A673 (cell line): ENCODE results near the gene HRK. TPM values are rescaled to one million over a fixed set of nuclear protein-coding genes. Genes with fewer than 3 reads are reported as not detected.

ENCODE experiments used
- BruUV-seq: library from RNA; stranded (reverse); fragments of 400-500 nt; replicated peaks from 2 replicates; lab custom pipeline; 2021; lab: Mats Ljungman, UMichigan
- CTCF ChIA-PET: fragments of 300-600 bp; sonication (Branson Sonifier 250); formaldehyde crosslinking; loops from one replicate; lab custom pipeline; 2022; ENCODE audit warnings: antibody characterized with exemption; lab: Charles Lee
- POLR2A ChIA-PET: fragments of 300-600 bp; sonication (Branson Sonifier 250); formaldehyde crosslinking; loops from one replicate; lab custom pipeline; 2022; ENCODE audit warnings: antibody characterized with exemption; ENCODE audit not compliant: low non-redundant PET; lab: Charles Lee
- DNase-seq: peaks from one replicate; pipeline ENCODE4 v3.0.0-alpha.2; 2015; ENCODE audit warnings: low spot score
- H3K27ac ChIP-seq: fragments of 200-600 bp; sonication (generic); 2 replicates; pipeline ENCODE4 v1.5.1; 2016; ENCODE audit warnings: mixed run types, low read depth, mild to moderate bottlenecking, mixed read lengths, antibody characterized with exemption, low read length; ENCODE audit not compliant: poor library complexity, severe bottlenecking
- H3K27me3 ChIP-seq: fragments of 200-600 bp; sonication (generic); replicated peaks from 2 replicates; pipeline ENCODE4 v1.6.1; 2017; ENCODE audit warnings: mixed run types, low read depth, mild to moderate bottlenecking, mixed read lengths, antibody characterized with exemption, low read length; ENCODE audit not compliant: insufficient read depth, poor library complexity
- H3K36me3 ChIP-seq: fragments of 200-600 bp; sonication (generic); 2 replicates; pipeline ENCODE4 v1.6.1; 2016; ENCODE audit warnings: mixed run types, mild to moderate bottlenecking, mixed read lengths, antibody characterized with exemption, low read length; ENCODE audit not compliant: insufficient read depth, poor library complexity, severe bottlenecking
- H3K4me1 ChIP-seq: fragments of 200-600 bp; sonication (generic); 2 replicates; pipeline ENCODE4 v1.6.1; 2017; ENCODE audit warnings: mixed run types, mild to moderate bottlenecking, mixed read lengths, antibody characterized with exemption, low read length; ENCODE audit not compliant: insufficient read depth, poor library complexity, severe bottlenecking
- H3K4me3 ChIP-seq: fragments of 200-600 bp; sonication (generic); 2 replicates; pipeline ENCODE4 v1.5.1; 2016; ENCODE audit warnings: low read depth, mixed run types, mild to moderate bottlenecking, mixed read lengths, low read length; ENCODE audit not compliant: poor library complexity, severe bottlenecking
- H3K9me3 ChIP-seq: fragments of 200-600 bp; sonication (generic); 2 replicates; pipeline ENCODE4 v1.6.1; 2016; ENCODE audit warnings: mixed run types, low read depth, mild to moderate bottlenecking, mixed read lengths, antibody characterized with exemption, low read length; ENCODE audit not compliant: poor library complexity, severe bottlenecking
- CTCF ChIP-seq: fragments of 300-800, 200-600 bp; sonication (generic); conservative IDR thresholded peaks from 2 replicates; pipeline ENCODE4 v1.5.1; 2017; ENCODE audit warnings: low read depth, mild to moderate bottlenecking, antibody characterized with exemption, low read length, moderate library complexity, mixed read lengths
- EZH2 ChIP-seq: fragments of 200-600 bp; sonication (generic); IDR thresholded peaks from 2 replicates; pipeline ENCODE4 v1.6.1; 2017; ENCODE audit warnings: borderline replicate concordance, low read depth, mild to moderate bottlenecking, mixed read lengths, antibody characterized with exemption, low read length; ENCODE audit not compliant: poor library complexity, severe bottlenecking
- intact Hi-C: fragments of 100-400 bp; cut with micrococcal nuclease; formaldehyde crosslinking; loops from one replicate; pipeline ENCODE4 v1.10.0; 2022; ENCODE audit not compliant: unreplicated experiment
- total RNA-seq: library from RNA; stranded (reverse); gene quantifications from 2 replicates; pipeline ENCODE4 v1.2.3, GENCODE V29; 2021

Gene HRK
- total RNA-seq, 1 experiment from 2014 or later = 0.37 TPM

GRCh38 chr12:116887244-116887643 is 6.0 kb upstream of the HRK start:
- no peak for DNase-seq
- ChIA-PET CTCF (no interaction called here), POLR2A (no interaction called here)
- intact Hi-C loops = no loop called here
- H3K4me1 ChIP-seq = no peaks in the 10 kb centered on the region
- TF ChIP-seq CTCF (no peak), EZH2 (no peak)
- BruUV-seq = no TSS peak
- H3K9me3 ChIP-seq = no peaks in the 10 kb centered on the region
- H3K27me3 ChIP-seq = peaks cover 20% of the 10 kb centered on the region
- H3K27ac ChIP-seq = no peak overlapping the region
- no peaks in the 10 kb centered on the region for H3K36me3 ChIP-seq
- H3K4me3 ChIP-seq = no peak overlapping the region

DNA sequence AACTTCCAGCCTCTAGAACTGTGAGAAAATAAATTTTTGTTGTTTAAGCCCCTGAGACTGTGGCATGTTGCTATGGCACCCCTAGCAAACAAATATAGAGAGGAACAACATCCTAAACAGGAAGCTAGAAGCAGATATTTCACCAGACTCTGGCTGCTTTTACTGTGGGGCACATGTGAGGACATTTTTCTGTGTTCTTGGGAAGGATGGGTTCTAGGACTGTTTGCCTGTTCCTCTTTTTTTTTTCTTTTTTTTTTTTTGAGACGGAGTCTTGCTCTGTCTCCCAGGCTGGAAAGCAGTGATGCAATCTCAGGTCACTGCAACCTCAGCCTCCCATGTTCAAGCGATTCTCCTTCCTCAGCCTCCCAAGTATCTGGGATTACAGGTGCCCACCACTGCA is 4.2 kb upstream of the HRK start:
- H3K4me1 ChIP-seq = peaks cover 8% of the 10 kb centered on the region
- no peak for DNase-seq
- POLR2A ChIA-PET = no interaction called here
- no peaks in the 10 kb centered on the region for H3K9me3 ChIP-seq
- TF ChIP-seq EZH2 (no peak), CTCF (no peak)
- H3K4me3 ChIP-seq = no peak overlapping the region
- intact Hi-C loops = no loop called here
- peaks cover 33% of the 10 kb centered on the region for H3K27me3 ChIP-seq
- CTCF ChIA-PET = no interaction called here
- H3K36me3 ChIP-seq = no peaks in the 10 kb centered on the region
- BruUV-seq = no TSS peak
- no peak overlapping the region for H3K27ac ChIP-seq

GRCh38 chr12:116884871-116885270 is 3.6 kb upstream of the HRK start:
- peaks cover 39% of the 10 kb centered on the region for H3K27me3 ChIP-seq
- CTCF ChIA-PET = no interaction called here
- H3K27ac ChIP-seq = no peak overlapping the region
- no peaks in the 10 kb centered on the region for H3K36me3 ChIP-seq
- POLR2A ChIA-PET = no interaction called here
- TF ChIP-seq EZH2 (no peak), CTCF (no peak)
- BruUV-seq = no TSS peak
- no peak for DNase-seq
- intact Hi-C loops = no loop called here
- no peak overlapping the region for H3K4me3 ChIP-seq
- peaks cover 14% of the 10 kb centered on the region for H3K4me1 ChIP-seq
- H3K9me3 ChIP-seq = no peaks in the 10 kb centered on the region
